Mesendoderm (in vitro differentiated cells): ENCODE data around the gene TAF1B.

Experiments
- DNase-seq: peaks from one replicate; pipeline ENCODE4 v3.0.0; 2013
- H2AK5ac ChIP-seq: 2 replicates; pipeline ENCODE4 v1.6.1; 2013; ENCODE audit warnings: low read length, inconsistent platforms
- H2BK120ac ChIP-seq: 2 replicates; pipeline ENCODE4 v1.6.1; 2013; ENCODE audit warnings: low read depth, mild to moderate bottlenecking, low read length, moderate library complexity, mixed read lengths
- H2BK15ac ChIP-seq: replicated peaks from 2 replicates; pipeline ENCODE4 v1.6.1; 2013; ENCODE audit warnings: low read depth, mild to moderate bottlenecking, moderate library complexity
- H2BK5ac ChIP-seq: 2 replicates; pipeline ENCODE4 v1.6.1; 2013; ENCODE audit warnings: low read length, inconsistent platforms
- H3K18ac ChIP-seq: 2 replicates; pipeline ENCODE4 v1.6.1; 2013; ENCODE audit warnings: mild to moderate bottlenecking, low read length, mixed read lengths
- H3K23ac ChIP-seq: one replicate; pipeline ENCODE4 v1.6.1; 2013; ENCODE audit warnings: low read length
- H3K27ac ChIP-seq: 2 replicates; pipeline ENCODE4 v1.5.1; 2013; ENCODE audit warnings: low read depth, mild to moderate bottlenecking, inconsistent platforms, low read length, moderate library complexity
- H3K27me3 ChIP-seq: 2 replicates; pipeline ENCODE4 v1.6.1; 2013; ENCODE audit warnings: low read length, control low read depth, mild to moderate bottlenecking, inconsistent platforms; ENCODE audit not compliant: insufficient read depth, poor library complexity
- H3K36me3 ChIP-seq: 2 replicates; pipeline ENCODE4 v1.6.1; 2013; ENCODE audit warnings: low read length, inconsistent platforms; ENCODE audit not compliant: control insufficient read depth, insufficient read depth
- H3K4ac ChIP-seq: one replicate; pipeline ENCODE4 v1.6.1; 2013; ENCODE audit warnings: low read depth, mild to moderate bottlenecking, low read length, moderate library complexity
- H3K4me1 ChIP-seq: 2 replicates; pipeline ENCODE4 v1.6.1; 2013; ENCODE audit warnings: low read depth, low read length, inconsistent platforms; ENCODE audit not compliant: control insufficient read depth
- H3K4me2 ChIP-seq: 2 replicates; pipeline ENCODE4 v1.6.1; 2013; ENCODE audit warnings: low read length
- H3K4me3 ChIP-seq: 2 replicates; pipeline ENCODE4 v1.5.1; 2013; ENCODE audit warnings: mild to moderate bottlenecking, low read length
- H3K56ac ChIP-seq: one replicate; pipeline ENCODE4 v1.6.1; 2013; ENCODE audit warnings: low read length
- H3K79me1 ChIP-seq: 2 replicates; pipeline ENCODE4 v1.6.1; 2013; ENCODE audit warnings: low read length, inconsistent platforms
- H3K79me2 ChIP-seq: 2 replicates; pipeline ENCODE4 v1.6.1; 2013; ENCODE audit warnings: mild to moderate bottlenecking, low read length; ENCODE audit not compliant: control insufficient read depth, insufficient read depth
- H3K9ac ChIP-seq: 2 replicates; pipeline ENCODE4 v1.6.1; 2013; ENCODE audit warnings: low read length, inconsistent platforms
- H4K5ac ChIP-seq: one replicate; pipeline ENCODE4 v1.6.1; 2013; ENCODE audit warnings: low read length
- H4K8ac ChIP-seq: one replicate; pipeline ENCODE4 v1.6.1; 2013; ENCODE audit warnings: low read depth, mild to moderate bottlenecking, control low read depth, low read length, moderate library complexity
- WGBS: extraction: QIAGEN DNeasy Blood & Tissue Kit; methylation state at CpG from one replicate; pipeline ENCODE4 v1.1.7; 2013; ENCODE audit warnings: low lambda C conversion rate, missing lambda C conversion rate; ENCODE audit not compliant: insufficient coverage; ENCODE audit errors: extremely low coverage; 5-methylcytosine and 5-hydroxymethylcytosine counted together

Gene TAF1B

GRCh38 chr2:9965119-9965822 is 122.0 kb downstream of the TAF1B start:
- no peaks in the 10 kb centered on the region for H3K36me3 ChIP-seq
- no peak overlapping the region for H3K4me2 ChIP-seq
- no peaks in the 10 kb centered on the region for H3K79me1 ChIP-seq
- no peaks in the 10 kb centered on the region for H3K27me3 ChIP-seq
- no peak overlapping the region for H3K23ac ChIP-seq
- no peak overlapping the region for H3K9ac ChIP-seq
- whole genome bisulfite sequencing, result no CpG with 5 or more reads among the region's 8 CpGs
- no peak overlapping the region for H2BK15ac ChIP-seq
- H3K79me2 ChIP-seq, result no peaks in the 10 kb centered on the region
- no peak for DNase-seq
- H2BK120ac ChIP-seq, result no peak overlapping the region
- H3K18ac ChIP-seq, result no peak overlapping the region
- no peak overlapping the region for H3K56ac ChIP-seq
- H4K8ac ChIP-seq, result no peak overlapping the region
- H2BK5ac ChIP-seq, result no peak overlapping the region
- H3K4me1 ChIP-seq, result no peaks in the 10 kb centered on the region
- H3K4me3 ChIP-seq, result no peak overlapping the region
- H2AK5ac ChIP-seq, result no peak overlapping the region
- no peak overlapping the region for H3K27ac ChIP-seq
- no peak overlapping the region for H4K5ac ChIP-seq
- H3K4ac ChIP-seq, result no peak overlapping the region

- Histone ChIP-seq H3K9ac (no peak overlapping the region), H3K36me3 (no peaks in the 10 kb centered on the region), H3K18ac (no peak overlapping the region), H3K23ac (no peak overlapping the region), H3K4ac (no peak overlapping the region), H2BK5ac (no peak overlapping the region), H2AK5ac (no peak overlapping the region), H3K4me3 (no peak overlapping the region), H3K4me2 (no peak overlapping the region), H3K4me1 (no peaks in the 10 kb centered on the region), H3K79me2 (no peaks in the 10 kb centered on the region), H3K27me3 (no peaks in the 10 kb centered on the region), H2BK15ac (no peak overlapping the region), H4K5ac (no peak overlapping the region), H4K8ac (no peak overlapping the region), H2BK120ac (no peak overlapping the region), H3K27ac (no peak overlapping the region), H3K56ac (no peak overlapping the region), H3K79me1 (no peaks in the 10 kb centered on the region)
- no peak for DNase-seq
- no CpG with 5 or more reads among the region's 3 CpGs for WGBS
Observed at GRCh38 chr2:9966491-9967022, 123.3 kb downstream of the TAF1B start.

DNA sequence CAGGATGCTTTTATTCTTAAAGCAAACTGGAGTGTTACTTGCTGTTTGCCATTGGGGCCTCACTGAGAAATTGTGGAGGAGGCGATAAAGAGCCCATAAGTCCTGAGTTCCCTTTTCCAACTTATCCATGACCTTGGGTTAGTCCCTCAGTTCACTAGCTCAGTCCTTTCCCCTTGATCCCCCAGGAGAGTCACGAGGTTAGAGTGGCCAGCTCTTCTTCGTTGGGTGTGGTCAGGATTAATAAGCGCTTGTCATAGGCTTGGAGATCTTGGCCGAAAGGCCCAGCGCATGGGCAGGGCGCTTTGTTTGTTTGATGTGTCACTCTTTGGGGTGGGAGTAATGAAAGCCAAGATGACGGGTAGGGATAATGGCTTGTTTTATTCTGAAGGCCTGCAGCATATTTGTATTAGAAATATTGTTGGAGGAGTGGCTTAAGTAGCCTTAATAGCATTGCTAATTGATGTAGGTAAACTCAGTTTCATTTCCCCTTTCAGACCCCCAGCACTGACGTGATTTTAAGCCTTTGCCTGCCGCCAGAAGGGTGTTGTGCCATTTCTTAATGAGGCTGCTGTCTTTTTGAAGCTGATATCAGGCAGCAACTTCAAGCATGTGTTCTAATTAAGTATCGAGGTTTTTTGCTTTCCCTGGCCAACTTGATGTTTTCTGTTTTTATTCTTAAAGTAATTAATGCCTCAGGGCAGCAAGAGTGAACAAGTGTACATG is 123.9 kb downstream of the TAF1B start:
- Histone ChIP-seq H3K23ac (no peak overlapping the region), H3K4me3 (no peak overlapping the region), H4K8ac (no peak overlapping the region), H3K4me1 (no peaks in the 10 kb centered on the region), H2BK5ac (no peak overlapping the region), H2BK15ac (no peak overlapping the region), H3K27me3 (no peaks in the 10 kb centered on the region), H3K27ac (no peak overlapping the region), H3K4me2 (no peak overlapping the region), H4K5ac (no peak overlapping the region), H3K4ac (no peak overlapping the region), H3K36me3 (no peaks in the 10 kb centered on the region), H3K9ac (no peak overlapping the region), H3K18ac (no peak overlapping the region), H3K79me2 (no peaks in the 10 kb centered on the region), H2BK120ac (no peak overlapping the region), H3K56ac (no peak overlapping the region), H3K79me1 (no peaks in the 10 kb centered on the region), H2AK5ac (no peak overlapping the region)
- no CpG with 5 or more reads among the region's 11 CpGs for WGBS
- no peak for DNase-seq

DNA sequence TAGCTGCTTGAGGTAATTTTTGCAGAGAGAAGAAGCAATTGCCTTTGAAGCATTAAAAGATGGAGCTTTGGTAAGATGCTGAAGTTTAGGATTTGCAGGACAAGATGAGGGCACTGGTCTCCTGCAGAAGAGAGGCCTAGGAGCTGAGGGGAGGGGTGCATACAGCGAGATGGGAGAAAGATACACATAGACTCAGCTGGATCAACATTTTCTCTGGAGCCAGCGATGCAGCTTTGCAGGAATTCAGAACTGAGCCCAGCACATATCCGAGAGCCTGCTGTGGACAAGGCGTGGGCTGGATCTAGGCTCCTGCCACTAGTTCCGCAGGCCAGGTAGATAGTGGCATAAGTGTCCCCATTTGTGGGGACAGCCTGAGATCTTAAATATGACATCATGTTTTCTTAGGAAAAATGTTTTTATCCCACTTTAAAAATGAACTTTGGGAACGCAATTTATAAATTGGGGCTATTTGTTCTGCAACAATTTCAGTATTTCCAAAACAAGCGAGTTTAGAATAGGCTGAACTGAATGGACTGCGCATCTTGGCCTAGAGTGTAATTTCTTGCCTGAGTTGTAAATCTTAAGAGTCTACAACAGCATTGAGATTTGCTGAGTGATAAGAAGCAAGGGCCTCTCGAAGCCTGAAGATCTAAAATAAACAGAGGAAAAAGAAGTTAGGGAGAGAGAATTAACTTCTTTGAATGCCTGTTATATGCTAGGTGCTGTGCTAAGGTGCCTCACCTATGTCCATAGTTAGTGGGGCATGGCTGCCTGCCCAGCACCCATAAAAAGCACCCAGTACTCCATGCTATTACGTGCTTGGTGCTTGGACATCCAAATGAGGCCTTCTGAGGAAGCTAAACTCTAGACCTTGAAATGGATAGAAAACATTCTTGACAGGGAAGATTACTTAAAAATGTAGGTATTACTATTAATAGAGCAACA is 125.6 kb downstream of the TAF1B start:
- no peaks in the 10 kb centered on the region for H3K4me1 ChIP-seq

GRCh38 chr2:9970200-9971044 is 127.1 kb downstream of the TAF1B start:
- no peak overlapping the region for H2BK5ac ChIP-seq
- no peak overlapping the region for H3K18ac ChIP-seq
- H3K79me2 ChIP-seq, result no peaks in the 10 kb centered on the region
- H2BK120ac ChIP-seq, result no peak overlapping the region
- H3K27me3 ChIP-seq, result no peaks in the 10 kb centered on the region
- H3K4me1 ChIP-seq, result no peaks in the 10 kb centered on the region
- H3K36me3 ChIP-seq, result no peaks in the 10 kb centered on the region
- no peak overlapping the region for H3K4me3 ChIP-seq
- no peak overlapping the region for H2AK5ac ChIP-seq
- no peak overlapping the region for H3K23ac ChIP-seq
- H3K4me2 ChIP-seq, result no peak overlapping the region
- no CpG with 5 or more reads among the region's 12 CpGs for WGBS
- no peak overlapping the region for H3K9ac ChIP-seq
- no peak overlapping the region for H3K27ac ChIP-seq
- no peak overlapping the region for H4K8ac ChIP-seq
- H4K5ac ChIP-seq, result no peak overlapping the region
- no peak overlapping the region for H3K4ac ChIP-seq
- H2BK15ac ChIP-seq, result no peak overlapping the region
- no peaks in the 10 kb centered on the region for H3K79me1 ChIP-seq
- H3K56ac ChIP-seq, result no peak overlapping the region
- DNase-seq, result no peak

More for the DNA sequence above, 125.6 kb downstream of the TAF1B start:
- Histone ChIP-seq H3K79me1 (no peaks in the 10 kb centered on the region), H3K18ac (no peak overlapping the region), H3K27ac (no peak overlapping the region), H3K79me2 (no peaks in the 10 kb centered on the region), H2AK5ac (no peak overlapping the region), H3K4me2 (no peak overlapping the region), H4K5ac (no peak overlapping the region), H3K9ac (no peak overlapping the region), H3K56ac (no peak overlapping the region), H2BK5ac (no peak overlapping the region), H3K23ac (no peak overlapping the region), H3K4ac (no peak overlapping the region), H2BK120ac (no peak overlapping the region), H3K4me3 (no peak overlapping the region), H4K8ac (no peak overlapping the region), H3K27me3 (no peaks in the 10 kb centered on the region), H3K36me3 (no peaks in the 10 kb centered on the region), H2BK15ac (no peak overlapping the region)
- WGBS, result no CpG with 5 or more reads among the region's 10 CpGs
- DNase-seq, result no peak
